H9 (cell line): Measurements from ENCODE around the gene ZNRF2. TPM values are rescaled to one million over a fixed set of nuclear protein-coding genes. Genes with fewer than 3 reads are reported as not detected.

Experiments
- DNase-seq: peaks from one replicate; pipeline ENCODE4 v3.0.0-alpha.2; 2017
- H2AFZ ChIP-seq: one replicate; pipeline ENCODE4 v1.6.1; 2013; ENCODE audit warnings: mild to moderate bottlenecking, low read length, control low read depth, moderate library complexity
- H2AK5ac ChIP-seq: 2 replicates; pipeline ENCODE4 v1.6.1; 2013; ENCODE audit warnings: low read length, control low read depth, mixed read lengths; ENCODE audit not compliant: insufficient read length
- H2BK120ac ChIP-seq: one replicate; pipeline ENCODE4 v1.6.1; 2013; ENCODE audit warnings: low read depth, mild to moderate bottlenecking, low read length, control low read depth, inconsistent platforms; ENCODE audit not compliant: poor library complexity, severe bottlenecking
- H2BK12ac ChIP-seq: 2 replicates; pipeline ENCODE4 v1.6.1; 2013; ENCODE audit warnings: low read length, control low read depth, mixed read lengths, low read depth; ENCODE audit not compliant: insufficient read length
- H2BK15ac ChIP-seq: 2 replicates; pipeline ENCODE4 v1.6.1; 2013; ENCODE audit warnings: low read depth, low read length, control low read depth
- H2BK20ac ChIP-seq: one replicate; pipeline ENCODE4 v1.6.1; 2013; ENCODE audit warnings: low read depth, mild to moderate bottlenecking, low read length, control low read depth, inconsistent platforms; ENCODE audit not compliant: poor library complexity, severe bottlenecking
- H2BK5ac ChIP-seq: 2 replicates; pipeline ENCODE4 v1.6.1; 2013; ENCODE audit warnings: low read length, control low read depth, mixed read lengths; ENCODE audit not compliant: insufficient read length
- H3K14ac ChIP-seq: 2 replicates; pipeline ENCODE4 v1.6.1; 2013; ENCODE audit warnings: low read length, control low read depth; ENCODE audit not compliant: insufficient read depth
- H3K18ac ChIP-seq: 2 replicates; pipeline ENCODE4 v1.6.1; 2013; ENCODE audit warnings: low read depth, mild to moderate bottlenecking, mixed read lengths, low read length, control low read depth; ENCODE audit not compliant: insufficient read length
- H3K23ac ChIP-seq: 2 replicates; pipeline ENCODE4 v1.6.1; 2013; ENCODE audit warnings: low read length, control low read depth, mixed read lengths, low read depth; ENCODE audit not compliant: insufficient read length
- H3K23me2 ChIP-seq: 2 replicates; pipeline ENCODE4 v1.6.1; 2013; ENCODE audit warnings: low read depth, mild to moderate bottlenecking, mixed read lengths, low read length, control low read depth; ENCODE audit not compliant: insufficient read length, poor library complexity, severe bottlenecking
- H3K27ac ChIP-seq: 2 replicates; pipeline ENCODE4 v1.5.1; 2013; ENCODE audit warnings: low read length, control low read depth, mixed read lengths, low read depth; ENCODE audit not compliant: insufficient read length
- H3K27me3 ChIP-seq: 2 replicates; pipeline ENCODE4 v1.6.1; 2013; ENCODE audit warnings: low read length, control low read depth, inconsistent platforms; ENCODE audit not compliant: insufficient read depth
- H3K4ac ChIP-seq: 2 replicates; pipeline ENCODE4 v1.6.1; 2013; ENCODE audit warnings: low read depth, mild to moderate bottlenecking, control low read depth, inconsistent platforms, low read length, moderate library complexity
- H3K4me1 ChIP-seq: 2 replicates; pipeline ENCODE4 v1.6.1; 2013; ENCODE audit warnings: low read length, control low read depth, inconsistent platforms; ENCODE audit not compliant: insufficient read depth
- H3K4me2 ChIP-seq: 2 replicates; pipeline ENCODE4 v1.6.1; 2013; ENCODE audit warnings: low read length, control low read depth, mixed read lengths; ENCODE audit not compliant: insufficient read length, insufficient read depth
- H3K56ac ChIP-seq: 2 replicates; pipeline ENCODE4 v1.6.1; 2013; ENCODE audit warnings: low read depth, mild to moderate bottlenecking, mixed read lengths, low read length, control low read depth; ENCODE audit not compliant: insufficient read length
- H3K79me1 ChIP-seq: 2 replicates; pipeline ENCODE4 v1.6.1; 2013; ENCODE audit warnings: low read depth, mild to moderate bottlenecking, moderate library complexity, low read length, control low read depth, inconsistent platforms; ENCODE audit not compliant: insufficient read depth, poor library complexity, severe bottlenecking
- H3K79me2 ChIP-seq: 2 replicates; pipeline ENCODE4 v1.6.1; 2013; ENCODE audit warnings: low read length, control low read depth, inconsistent platforms; ENCODE audit not compliant: insufficient read depth
- H3K9ac ChIP-seq: 2 replicates; pipeline ENCODE4 v1.6.1; 2013; ENCODE audit warnings: low read length, control low read depth, mixed read lengths; ENCODE audit not compliant: insufficient read length; ENCODE audit errors: extremely low read depth
- H3K9me3 ChIP-seq: one replicate; pipeline ENCODE4 v1.6.1; 2013; ENCODE audit warnings: low read depth, low read length, inconsistent platforms; ENCODE audit not compliant: control insufficient read depth
- H3T11ph ChIP-seq: one replicate; pipeline ENCODE4 v1.6.1; 2013; ENCODE audit warnings: mild to moderate bottlenecking, low read length, control low read depth, inconsistent platforms
- H4K20me1 ChIP-seq: one replicate; pipeline ENCODE4 v1.6.1; 2013; ENCODE audit not compliant: control insufficient read depth, insufficient read length, insufficient read depth
- H4K5ac ChIP-seq: 2 replicates; pipeline ENCODE4 v1.6.1; 2013; ENCODE audit warnings: low read depth, mild to moderate bottlenecking, mixed read lengths, low read length, control low read depth; ENCODE audit not compliant: insufficient read length
- H4K8ac ChIP-seq: replicated peaks from 2 replicates; pipeline ENCODE4 v1.6.1; 2013; ENCODE audit warnings: low read length, control low read depth, mixed read lengths, low read depth; ENCODE audit not compliant: insufficient read length
- H4K91ac ChIP-seq: 2 replicates; pipeline ENCODE4 v1.6.1; 2013; ENCODE audit warnings: low read depth, mild to moderate bottlenecking, moderate library complexity, mixed read lengths, low read length, control low read depth; ENCODE audit not compliant: insufficient read length
- H3K27ac Mint-ChIP-seq, 3 experiments: 2 replicates in 2 of 3; 3 replicates in 1 of 3; pipeline ENCODE4 v1.8.0; 2020 to 2021; ENCODE audit warnings: mixed read lengths in 3 of 3, mild to moderate bottlenecking in 1 of 3, moderate library complexity in 1 of 3
- H3K27me3 Mint-ChIP-seq: 2 replicates; pipeline ENCODE4 v1.8.0; 2021; ENCODE audit warnings: low read depth, mild to moderate bottlenecking, moderate library complexity, mixed read lengths
- H3K36me3 Mint-ChIP-seq, 3 experiments: 2 replicates in 2 of 3; 3 replicates in 1 of 3; pipeline ENCODE4 v1.8.0; 2020 to 2021; ENCODE audit warnings: low read depth in 3 of 3, mixed read lengths in 3 of 3; ENCODE audit not compliant: insufficient read depth in 1 of 3
- H3K4me1 Mint-ChIP-seq, 2 experiments: 2 replicates each; pipeline ENCODE4 v1.8.0; 2020; ENCODE audit warnings: mixed read lengths in 2 of 2
- H3K4me3 Mint-ChIP-seq, 2 experiments: 2 replicates in 1 of 2; 3 replicates in 1 of 2; pipeline ENCODE4 v1.8.0; 2020 to 2021; ENCODE audit warnings: mild to moderate bottlenecking in 2 of 2, mixed read lengths in 2 of 2, moderate library complexity in 1 of 2
- H3K9me3 Mint-ChIP-seq, 2 experiments: 2 replicates in 1 of 2; 3 replicates in 1 of 2; pipeline ENCODE4 v1.8.0; 2020; ENCODE audit warnings: mild to moderate bottlenecking in 2 of 2, mixed read lengths in 2 of 2, moderate library complexity in 1 of 2
- CTCF ChIP-seq: fragments of 200-600 bp; sonication (generic); conservative IDR thresholded peaks from 3 replicates; pipeline ENCODE4 v1.8.0; 2021; ENCODE audit warnings: antibody characterized with exemption, mild to moderate bottlenecking
- WGBS: extraction: QIAGEN DNeasy Blood & Tissue Kit; methylation state at CpG from one replicate; pipeline ENCODE4 v1.1.7; 2013; ENCODE audit warnings: missing lambda C conversion rate, low lambda C conversion rate, mixed read lengths; ENCODE audit not compliant: insufficient read length; ENCODE audit errors: extremely low coverage; 5-methylcytosine and 5-hydroxymethylcytosine counted together
- total RNA-seq: library from RNA; stranded (reverse); gene quantifications from 2 replicates; pipeline ENCODE4 v1.2.1, GENCODE V29; 2021

ZNRF2 gene
- total RNA-seq, 1 experiment from 2014 or later = 16.5 TPM

- Histone ChIP-seq H4K8ac (no peak overlapping the region), H3K23ac (no peak overlapping the region), H4K91ac (no peak overlapping the region), H3K23me2 (no peaks in the 10 kb centered on the region), H3K14ac (no peak overlapping the region), H3K27me3 (no peaks in the 10 kb centered on the region), H3T11ph (no peak overlapping the region), H4K20me1 (no peaks in the 10 kb centered on the region), H4K5ac (no peak overlapping the region), H3K79me2 (no peaks in the 10 kb centered on the region), H2BK15ac (no peak overlapping the region), H3K79me1 (no peaks in the 10 kb centered on the region), H2BK20ac (no peak overlapping the region), H2BK12ac (no peak overlapping the region), H3K4me1 (peaks cover 5% of the 10 kb centered on the region; the same call in 1 of the 2 replicates), H2BK5ac (no peak overlapping the region), H3K9ac (no peak overlapping the region), H3K18ac (no peak overlapping the region), H2AK5ac (no peak overlapping the region), H3K27ac (no peak overlapping the region), H3K9me3 (no peaks in the 10 kb centered on the region), H3K56ac (no peak overlapping the region), H3K4me2 (no peak overlapping the region), H2AFZ (no peak overlapping the region), H3K4ac (no peak overlapping the region), H2BK120ac (no peak overlapping the region)
- no peaks in the 10 kb centered on the region; a peak in 1 of 7 replicates for H3K36me3 Mint-ChIP-seq
- TF ChIP-seq CTCF = peak; percentile 44; the same call in 2 of the 3 replicates
- no peaks in the 10 kb centered on the region for H3K27me3 Mint-ChIP-seq
- no peaks in the 10 kb centered on the region for H3K9me3 Mint-ChIP-seq
- H3K4me3 Mint-ChIP-seq = no peak overlapping the region
- peaks cover 15 to 20% of the 10 kb centered on the region in 2 experiments for H3K4me1 Mint-ChIP-seq
- H3K27ac Mint-ChIP-seq = peak overlapping the region in 1 of 3 experiments; percentile 38; a peak in 1 of 7 replicates
- DNase-seq = no peak
- no CpG with 5 or more reads among the region's 7 CpGs for WGBS
These were observed 112.0 kb downstream of the ZNRF2 start for GRCh38 chr7:30396389-30396788.
